Measurements from ENCODE around the gene AZIN2. TPM values are rescaled to one million over a fixed set of nuclear protein-coding genes. Genes with fewer than 3 reads are reported as not detected.

The AZIN2 gene
- total RNA-seq, 6 experiments from 2014 or later, result 0.62 to 1.2 (median 0.85) TPM

- 63% methylated on average over 9 of the region's 9 CpGs for WGBS (ENCODE audit: insufficient coverage, low coverage, low lambda C conversion rate, missing lambda C conversion rate)
- H3K9me3 ChIP-seq, result no peaks in the 10 kb centered on the region
- no peaks in the 10 kb centered on the region for H3K27me3 ChIP-seq
- DNase-seq (peak in 1 of 3 donors; percentile 31), ATAC-seq (no peak)
- intact Hi-C loops (cut with DNase I), result loop anchor here in 1 of 2 donors (5.0 kb wide), 1 partner anchor 211 kb away; no protein-coding TSS in a partner anchor
- no peaks in the 10 kb centered on the region for H3K36me3 ChIP-seq
- TF ChIP-seq POLR2A (IDR thresholded peaks at IDR 0.05) (no peak), CTCF (IDR thresholded peaks at IDR 0.05) (no peak)
- H3K4me1 ChIP-seq, result peaks cover 0 to 16% (median 5%) of the 10 kb centered on the region in 4 donors
- no peak overlapping the region for H3K27ac ChIP-seq
- no peak overlapping the region for H3K4me3 ChIP-seq
Observed at GRCh38 chr1:33088119-33088906, 7.4 kb downstream of the AZIN2 start.

- H3K4me3 ChIP-seq, result no peak overlapping the region
- WGBS (ENCODE audit: insufficient coverage, low coverage, low lambda C conversion rate, missing lambda C conversion rate), result 16% methylated on average over 2 of the region's 2 CpGs
- no peak overlapping the region for H3K27ac ChIP-seq
- no peaks in the 10 kb centered on the region for H3K36me3 ChIP-seq
- H3K9me3 ChIP-seq, result no peaks in the 10 kb centered on the region
- H3K27me3 ChIP-seq, result no peaks in the 10 kb centered on the region
- TF ChIP-seq POLR2A (IDR thresholded peaks at IDR 0.05) (no peak), CTCF (IDR thresholded peaks at IDR 0.05) (no peak)
- ATAC-seq (peak; percentile 72 to 81 (median 76)), DNase-seq (peak; percentile 52 to 76 (median 75))
- intact Hi-C loops (cut with DNase I), result loop anchor here in 1 of 2 donors (5.0 kb wide), 1 partner anchor 212 kb away; no protein-coding TSS in a partner anchor
- peaks cover 0 to 16% (median 5%) of the 10 kb centered on the region in 4 donors for H3K4me1 ChIP-seq
Observed at GRCh38 chr1:33089457-33089856, 8.5 kb downstream of the AZIN2 start.

- ATAC-seq (no peak), DNase-seq (peak in 1 of 3 donors; percentile 24)
- H3K9me3 ChIP-seq, result no peaks in the 10 kb centered on the region
- H3K4me3 ChIP-seq, result no peak overlapping the region
- no peak overlapping the region for H3K27ac ChIP-seq
- H3K36me3 ChIP-seq, result no peaks in the 10 kb centered on the region
- intact Hi-C loops (cut with DNase I), result no loop called here
- peaks cover 0 to 10% (median 5%) of the 10 kb centered on the region in 4 donors for H3K4me1 ChIP-seq
- WGBS (ENCODE audit: insufficient coverage, low coverage, low lambda C conversion rate, missing lambda C conversion rate), result 88% methylated on average over 9 of the region's 10 CpGs
- no peaks in the 10 kb centered on the region for H3K27me3 ChIP-seq
- TF ChIP-seq CTCF (IDR thresholded peaks at IDR 0.05), result no peak
- no peak for TF ChIP-seq POLR2A (IDR thresholded peaks at IDR 0.05)
Observed at GRCh38 chr1:33092438-33092837, 11.5 kb downstream of the AZIN2 start.

GRCh38 chr1:33093004-33093403 lies 12.1 kb downstream of the AZIN2 start:
- DNase-seq, result peak in 1 of 3 donors; percentile 43
- Histone ChIP-seq H3K4me1 (peaks cover 0 to 10% (median 5%) of the 10 kb centered on the region in 4 donors), H3K27ac (no peak overlapping the region), H3K9me3 (no peaks in the 10 kb centered on the region), H3K4me3 (no peak overlapping the region), H3K36me3 (no peaks in the 10 kb centered on the region), H3K27me3 (no peaks in the 10 kb centered on the region)
- TF ChIP-seq CTCF (IDR thresholded peaks at IDR 0.05), result no peak
- TF ChIP-seq POLR2A (IDR thresholded peaks at IDR 0.05), result no peak
- no peak for ATAC-seq
- intact Hi-C loops (cut with DNase I), result no loop called here
- WGBS (ENCODE audit: insufficient coverage, low coverage, low lambda C conversion rate, missing lambda C conversion rate), result 67% methylated on average over 1 of the region's 5 CpGs

Measured in right lobe of liver (tissue), 6 donors.